K562 (cell line): ENCODE measurements around the gene NLRP10. TPM values are rescaled to one million over a fixed set of nuclear protein-coding genes. Genes with fewer than 3 reads are reported as not detected.

ENCODE experiments used
- ATAC-seq: fragments of 200-7000 bp; cut with Tn5 transposase; 3 replicates; pipeline ENCODE4 v1.9.1; 2020; ENCODE audit warnings: moderate library complexity
- BruUV-seq: library from RNA; stranded (reverse); fragments of 400-500 nt; replicated peaks from 2 replicates; lab custom pipeline; 2021; lab: Mats Ljungman, UMichigan
- CTCF ChIA-PET: fragments of 300-600 bp; formaldehyde crosslinking; extraction: SDS; loops from one replicate; lab custom pipeline; 2021; ENCODE audit warnings: low intra/inter-chr PET ratio; lab: Yijun Ruan, JAX
- POLR2A ChIA-PET: fragments of 300-600, 350-650 bp; sonication (Branson Sonifier 250); formaldehyde crosslinking; extraction: SDS; loops from one replicate; lab custom pipeline; 2021; ENCODE audit warnings: antibody characterized with exemption, inconsistent platforms; lab: Yijun Ruan, JAX
- DNase-seq, 4 experiments: peaks; one replicate each; pipeline versions ENCODE4 v3.0.0 to v3.0.0-alpha.2; 2011 to 2018; ENCODE audit warnings: low spot score in 3 of 4, mixed read lengths in 3 of 4; ENCODE audit errors: extremely low read depth in 1 of 4
- FAIRE-seq: peaks from 2 replicates; lab custom pipeline; 2011; peaks lifted over from hg19 to GRCh38; lab: Jason Lieb, UNC
- H2AFZ ChIP-seq: 2 replicates; pipeline ENCODE4 v1.6.0; 2011; ENCODE audit warnings: low read depth, low read length, control low read depth, inconsistent platforms
- H3K27ac ChIP-seq: fragments of 200-600 bp; 3 replicates; pipeline ENCODE4 v1.8.0; 2011; ENCODE audit warnings: low read depth, mild to moderate bottlenecking, control low read depth, inconsistent platforms, low read length, moderate library complexity, mixed read lengths; ENCODE audit errors: extremely low read depth
- H3K27me3 ChIP-seq, 2 experiments: fragments of 300-600 bp in 1 of 2; 2 replicates in 1 of 2; 3 replicates in 1 of 2; pipeline versions ENCODE4 v1.6.0 to v1.8.0; 2011; ENCODE audit warnings: inconsistent platforms in 2 of 2, low read length in 2 of 2, mild to moderate bottlenecking in 1 of 2, mixed read lengths in 1 of 2, moderate library complexity in 1 of 2; ENCODE audit not compliant: control insufficient read depth in 2 of 2, insufficient read depth in 2 of 2
- H3K36me3 ChIP-seq: fragments of 300-600 bp; 3 replicates; pipeline ENCODE4 v1.8.0; 2011; ENCODE audit warnings: mild to moderate bottlenecking, low read length, inconsistent platforms; ENCODE audit not compliant: control insufficient read depth, insufficient read depth
- H3K4me1 ChIP-seq, 2 experiments: fragments of 200-600 bp in 1 of 2; replicated peaks in 1 of 2; 2 replicates in 1 of 2; 3 replicates in 1 of 2; pipeline versions ENCODE4 v1.5.1 to v1.8.0; 2011; ENCODE audit warnings: inconsistent platforms in 2 of 2, low read length in 2 of 2, mild to moderate bottlenecking in 1 of 2, mixed read lengths in 1 of 2, moderate library complexity in 1 of 2; ENCODE audit not compliant: control insufficient read depth in 2 of 2, insufficient read depth in 2 of 2
- H3K4me2 ChIP-seq: 2 replicates; pipeline ENCODE4 v1.6.1; 2011; ENCODE audit warnings: low read length, control low read depth, inconsistent platforms, mixed read lengths; ENCODE audit not compliant: insufficient read depth
- H3K4me3 ChIP-seq: fragments of 200-600 bp; sonication (generic), shearing (Covaris generic); 2 replicates; pipeline ENCODE4 v1.5.1; 2016; ENCODE audit warnings: control low read depth, inconsistent platforms
- H3K79me2 ChIP-seq: fragments of 200-600 bp; 3 replicates; pipeline ENCODE4 v1.8.0; 2011; ENCODE audit warnings: low read length, inconsistent platforms; ENCODE audit not compliant: control insufficient read depth, insufficient read depth
- H3K9ac ChIP-seq, 2 experiments: 2 replicates each; pipeline versions ENCODE4 v1.6.0 to v1.6.1; 2011; ENCODE audit warnings: low read depth in 2 of 2, low read length in 2 of 2, control low read depth in 1 of 2, inconsistent platforms in 1 of 2, mild to moderate bottlenecking in 1 of 2, mixed read lengths in 1 of 2; ENCODE audit not compliant: insufficient read depth in 1 of 2
- H3K9me1 ChIP-seq: one replicate; pipeline ENCODE4 v1.6.0; 2011; ENCODE audit warnings: inconsistent platforms, mild to moderate bottlenecking, low read length, moderate library complexity; ENCODE audit not compliant: control insufficient read depth, insufficient read depth
- H3K9me3 ChIP-seq: replicated peaks from 2 replicates; pipeline ENCODE4 v1.5.1; 2011; ENCODE audit warnings: low read depth, low read length, inconsistent platforms; ENCODE audit not compliant: control insufficient read depth, insufficient read depth
- H4K20me1 ChIP-seq: replicated peaks from 2 replicates; pipeline ENCODE4 v1.6.1; 2011; ENCODE audit warnings: low read length, inconsistent platforms, mixed read lengths; ENCODE audit not compliant: control insufficient read depth, insufficient read depth
- CBX3 ChIP-seq, 2 experiments: IDR thresholded peaks; 1 replicate in 1 of 2; 2 replicates in 1 of 2; pipeline ENCODE4 v1.6.1; 2012; ENCODE audit warnings: inconsistent platforms in 2 of 2, low read length in 2 of 2, borderline replicate concordance in 1 of 2, control low read depth in 1 of 2
- CHAMP1 ChIP-seq: fragments of 450-650 bp; IDR thresholded peaks from 2 replicates; pipeline ENCODE4 v1.6.1; 2016; ENCODE audit warnings: mild to moderate bottlenecking
- CHCHD3 ChIP-seq: fragments of 250-450 bp; sonication (Bioruptor Pico); IDR thresholded peaks from 2 replicates; pipeline ENCODE4 v2.1.2; 2022; ENCODE audit warnings: mild to moderate bottlenecking
- FOXK1 ChIP-seq: sonication (generic); formaldehyde crosslinking; IDR thresholded peaks from 2 replicates; pipeline ENCODE4 v1.8.0; 2022; ENCODE audit warnings: missing genetic modification reagents, mild to moderate bottlenecking, borderline replicate concordance
- HOXB6 ChIP-seq: fragments of 250-450 bp; sonication (Bioruptor Pico); IDR thresholded peaks from 2 replicates; pipeline ENCODE4 v1.5.1; 2022; ENCODE audit warnings: mild to moderate bottlenecking, borderline replicate concordance
- MITF ChIP-seq: IDR thresholded peaks from 2 replicates; pipeline ENCODE4 v1.6.1; 2014; ENCODE audit warnings: antibody characterized with exemption
- PURB ChIP-seq: sonication (generic); formaldehyde crosslinking; IDR thresholded peaks from 2 replicates; pipeline ENCODE4 v1.9.0; 2021; ENCODE audit warnings: low read depth, mild to moderate bottlenecking, missing genetic modification reagents
- ZBTB1 ChIP-seq: sonication (generic); formaldehyde crosslinking; IDR thresholded peaks from 2 replicates; pipeline ENCODE4 v1.8.1; 2023; ENCODE audit warnings: missing genetic modification reagents, low read depth, mild to moderate bottlenecking, borderline replicate concordance
- ZNF583 ChIP-seq: fragments of 250-450 bp; sonication (Bioruptor Pico); IDR thresholded peaks from 2 replicates; pipeline ENCODE4 v1.4.0; 2020
- WGBS: fragments of 100-300 bp; shearing (Covaris generic); methylation state at CpG from one replicate; pipeline ENCODE4 v1.1.6; 2016; ENCODE audit warnings: low coverage, mixed read lengths; ENCODE audit not compliant: insufficient coverage; ENCODE audit errors: missing lambda C conversion rate; 5-methylcytosine and 5-hydroxymethylcytosine counted together
- in situ Hi-C: fragments of 300-500 bp; cut with MboI; formaldehyde crosslinking; loops from 4 replicates; pipeline ENCODE4 v1.15.0; 2018; ENCODE audit warnings: inconsistent platforms, mixed read lengths
- intact Hi-C: fragments of 100-400 bp; cut with micrococcal nuclease; formaldehyde crosslinking; loops from 2 replicates; pipeline ENCODE4 v1.14.2; 2022
- polyA plus RNA-seq, 8 experiments: library from polyadenylated mRNA; depleted of rRNA in 4 of 8; stranded (reverse) in 5 of 8; unstranded in 3 of 8; fragments of >200 nt; fragmentation: Nextera tagmentation in 2 of 8; fragmentation: Illumina TruSeq in 1 of 8; extraction: Ambion mirVana in 2 of 8; extraction: Trizol in 1 of 8; gene quantifications; 2 replicates each; pipeline versions ENCODE4 v1.2.1 to v1.2.3, GENCODE V29; 2011 to 2014; ENCODE audit warnings: inconsistent platforms in 1 of 8, missing spikeins in 1 of 8
- total RNA-seq, 7 experiments: library from RNA; depleted of rRNA in 6 of 7; stranded (reverse); fragments of >200 nt in 6 of 7; fragmentation: Illumina TruSeq in 2 of 7; extraction: Trizol in 2 of 7; gene quantifications; 2 replicates each; pipeline versions ENCODE4 v1.2.1 to v1.2.3, GENCODE V29; 2011 to 2021; ENCODE audit warnings: low replicate concordance in 1 of 7
- TF ChIP-seq, protein P1 (sequence below), 3 experiments: fragments of 200-800 bp in 1 of 3; fragments of 250-450 bp in 1 of 3; fragments of 450-650 bp in 1 of 3; sonication (Bioruptor Pico) in 1 of 3; sonication (Bioruptor generic) in 1 of 3; formaldehyde crosslinking in 1 of 3; IDR thresholded peaks; 2 replicates each; pipeline versions ENCODE4 v1.6.1 to v1.8.0; 2016 to 2022; ENCODE audit warnings: mild to moderate bottlenecking in 2 of 3, missing genetic modification characterization in 2 of 3, missing compliant biosample characterization in 1 of 3, moderate library complexity in 1 of 3
- TF ChIP-seq, protein P2 (sequence below): fragments of 450-650 bp; IDR thresholded peaks from 2 replicates; pipeline ENCODE4 v1.6.1; 2017; ENCODE audit warnings: antibody characterized with exemption

NLRP10 gene
- total and polyA plus RNA-seq, 9 of the 15 experiments (the other 6 are each of a cell fraction or from before 2014, with no cell fraction given), result 0.04 to 0.14 (median 0.09) TPM; not detected in 6

DNA sequence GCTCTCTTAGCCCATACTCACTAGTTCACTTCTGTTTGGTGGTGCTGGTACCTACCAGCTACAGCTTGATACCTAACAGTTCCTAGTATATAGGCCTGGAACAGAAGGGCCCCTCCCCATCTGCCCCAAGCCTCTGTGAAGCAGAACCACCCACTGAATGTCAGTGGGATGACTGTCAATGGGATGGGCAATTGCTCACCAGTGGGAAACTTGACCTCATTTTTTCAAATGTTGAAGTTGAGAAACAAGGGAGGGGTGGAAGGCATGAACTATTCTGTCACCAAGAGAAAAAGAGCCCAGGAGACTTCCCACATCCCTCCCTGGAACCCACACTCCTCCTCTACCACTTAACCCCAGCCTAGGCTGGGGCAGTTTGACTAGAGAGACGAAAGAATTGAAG is at the start of gene NLRP10 (continued):
- TF ChIP-seq, protein P1, sequence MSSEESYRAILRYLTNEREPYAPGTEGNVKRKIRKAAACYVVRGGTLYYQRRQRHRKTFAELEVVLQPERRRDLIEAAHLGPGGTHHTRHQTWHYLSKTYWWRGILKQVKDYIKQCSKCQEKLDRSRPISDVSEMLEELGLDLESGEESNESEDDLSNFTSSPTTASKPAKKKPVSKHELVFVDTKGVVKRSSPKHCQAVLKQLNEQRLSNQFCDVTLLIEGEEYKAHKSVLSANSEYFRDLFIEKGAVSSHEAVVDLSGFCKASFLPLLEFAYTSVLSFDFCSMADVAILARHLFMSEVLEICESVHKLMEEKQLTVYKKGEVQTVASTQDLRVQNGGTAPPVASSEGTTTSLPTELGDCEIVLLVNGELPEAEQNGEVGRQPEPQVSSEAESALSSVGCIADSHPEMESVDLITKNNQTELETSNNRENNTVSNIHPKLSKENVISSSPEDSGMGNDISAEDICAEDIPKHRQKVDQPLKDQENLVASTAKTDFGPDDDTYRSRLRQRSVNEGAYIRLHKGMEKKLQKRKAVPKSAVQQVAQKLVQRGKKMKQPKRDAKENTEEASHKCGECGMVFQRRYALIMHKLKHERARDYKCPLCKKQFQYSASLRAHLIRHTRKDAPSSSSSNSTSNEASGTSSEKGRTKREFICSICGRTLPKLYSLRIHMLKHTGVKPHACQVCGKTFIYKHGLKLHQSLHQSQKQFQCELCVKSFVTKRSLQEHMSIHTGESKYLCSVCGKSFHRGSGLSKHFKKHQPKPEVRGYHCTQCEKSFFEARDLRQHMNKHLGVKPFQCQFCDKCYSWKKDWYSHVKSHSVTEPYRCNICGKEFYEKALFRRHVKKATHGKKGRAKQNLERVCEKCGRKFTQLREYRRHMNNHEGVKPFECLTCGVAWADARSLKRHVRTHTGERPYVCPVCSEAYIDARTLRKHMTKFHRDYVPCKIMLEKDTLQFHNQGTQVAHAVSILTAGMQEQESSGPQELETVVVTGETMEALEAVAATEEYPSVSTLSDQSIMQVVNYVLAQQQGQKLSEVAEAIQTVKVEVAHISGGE (CRISPR knock-in tag; IDR thresholded peaks at IDR 0.05), result no peak
- TF ChIP-seq, protein P2, sequence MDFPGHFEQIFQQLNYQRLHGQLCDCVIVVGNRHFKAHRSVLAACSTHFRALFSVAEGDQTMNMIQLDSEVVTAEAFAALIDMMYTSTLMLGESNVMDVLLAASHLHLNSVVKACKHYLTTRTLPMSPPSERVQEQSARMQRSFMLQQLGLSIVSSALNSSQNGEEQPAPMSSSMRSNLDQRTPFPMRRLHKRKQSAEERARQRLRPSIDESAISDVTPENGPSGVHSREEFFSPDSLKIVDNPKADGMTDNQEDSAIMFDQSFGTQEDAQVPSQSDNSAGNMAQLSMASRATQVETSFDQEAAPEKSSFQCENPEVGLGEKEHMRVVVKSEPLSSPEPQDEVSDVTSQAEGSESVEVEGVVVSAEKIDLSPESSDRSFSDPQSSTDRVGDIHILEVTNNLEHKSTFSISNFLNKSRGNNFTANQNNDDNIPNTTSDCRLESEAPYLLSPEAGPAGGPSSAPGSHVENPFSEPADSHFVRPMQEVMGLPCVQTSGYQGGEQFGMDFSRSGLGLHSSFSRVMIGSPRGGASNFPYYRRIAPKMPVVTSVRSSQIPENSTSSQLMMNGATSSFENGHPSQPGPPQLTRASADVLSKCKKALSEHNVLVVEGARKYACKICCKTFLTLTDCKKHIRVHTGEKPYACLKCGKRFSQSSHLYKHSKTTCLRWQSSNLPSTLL, result no peak
- TF ChIP-seq, all 486 proteins: peak for 0

GRCh38 chr11:8013833-8014232 is 48.6 kb upstream of the NLRP10 start:
- DNase-seq (no peak), FAIRE-seq (no peak), ATAC-seq (no peak)
- Histone ChIP-seq H3K27me3 (peaks cover 5 to 31% of the 10 kb centered on the region in 2 experiments; a peak in 4 of 5 replicates), H3K9me3 (no peaks in the 10 kb centered on the region), H3K27ac (no peak overlapping the region), H3K9me1 (no peaks in the 10 kb centered on the region), H3K79me2 (no peaks in the 10 kb centered on the region), H3K4me1 (peaks cover 0 to 3% of the 10 kb centered on the region in 2 experiments; a peak in 1 of 5 replicates), H3K4me2 (no peak overlapping the region), H3K36me3 (no peaks in the 10 kb centered on the region), H3K4me3 (no peak overlapping the region), H4K20me1 (no peaks in the 10 kb centered on the region), H2AFZ (no peak overlapping the region), H3K9ac (no peak overlapping the region)
- in situ Hi-C loops (no loop called here), intact Hi-C loops (no loop called here)
- CTCF ChIA-PET, result no interaction called here
- POLR2A ChIA-PET, result interaction anchor here (1.2 kb wide), 1 partner anchor 8 kb away, joined by 3 read pairs; no protein-coding TSS in a partner anchor
- BruUV-seq, result no TSS peak
- WGBS, result 5% methylated on average over 4 of the region's 5 CpGs
- TF ChIP-seq HOXB6 (CRISPR knock-in tag) (no peak), CBX3 (IDR thresholded peaks at IDR 0.05; ENCODE audit: borderline replicate concordance in 1 of 2, low read length in 2 of 2) (no peak), ZBTB1 (CRISPR knock-in tag) (no peak), ZNF583 (CRISPR knock-in tag) (no peak), PURB (CRISPR knock-in tag) (no peak), CHAMP1 (no peak), CHCHD3 (CRISPR knock-in tag) (no peak), MITF (no peak), FOXK1 (CRISPR knock-in tag) (no peak)
